HG02571 (cell line): ENCODE measurements around the gene BLVRB.

Source experiments
- ATAC-seq: cut with Tn5 transposase; IDR thresholded peaks from one replicate; pipeline ENCODE4 v1.9.1; 2021; ENCODE audit warnings: mild to moderate bottlenecking, moderate library complexity; ENCODE audit not compliant: unreplicated experiment

BLVRB gene

DNA sequence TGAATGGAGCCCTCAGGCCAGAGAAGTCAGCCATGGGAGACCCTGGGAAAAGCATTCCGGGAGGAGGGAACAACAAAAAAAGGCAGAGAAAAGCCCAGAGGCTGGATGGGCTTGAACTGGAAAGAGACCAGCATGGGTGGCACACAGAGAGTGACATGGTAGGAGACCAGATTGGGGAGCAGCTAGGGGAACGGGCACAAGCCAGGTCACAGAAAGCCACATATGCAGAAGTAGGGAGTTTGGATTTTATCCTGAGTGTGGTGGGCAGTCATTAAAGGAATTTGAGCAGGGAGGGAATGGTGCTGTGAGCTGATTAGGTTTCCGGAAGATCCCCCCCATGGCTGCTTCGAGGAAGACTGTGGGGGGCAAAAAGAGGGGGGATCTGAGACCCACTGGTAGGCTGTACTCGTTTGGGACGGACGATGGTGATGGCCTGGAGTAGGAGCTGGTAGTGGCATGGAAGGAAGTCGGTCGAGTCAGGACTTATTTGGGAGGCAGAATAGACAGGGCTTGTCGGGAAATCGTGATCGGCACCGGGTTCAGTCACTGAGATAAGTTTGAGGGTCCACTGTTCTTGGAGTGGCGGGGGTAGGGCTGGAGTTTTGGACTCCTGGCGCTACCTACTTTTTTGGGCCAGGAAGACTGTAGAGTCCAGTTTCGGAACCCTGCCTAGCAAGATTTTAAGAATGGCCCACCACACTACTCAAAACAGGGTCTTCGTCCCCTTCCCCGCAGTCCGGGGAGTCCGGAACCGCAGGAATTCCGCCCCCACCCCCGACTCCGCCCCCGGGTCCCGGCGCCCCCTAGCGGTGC is 40.7 kb downstream of the BLVRB start:
- ATAC-seq: no peak

GRCh38 chr19:40423938-40424337 is 41.6 kb downstream of the BLVRB start:
- no peak for ATAC-seq

- no peak for ATAC-seq
Measured at GRCh38 chr19:40422748-40423566, 42.6 kb downstream of the BLVRB start.

DNA sequence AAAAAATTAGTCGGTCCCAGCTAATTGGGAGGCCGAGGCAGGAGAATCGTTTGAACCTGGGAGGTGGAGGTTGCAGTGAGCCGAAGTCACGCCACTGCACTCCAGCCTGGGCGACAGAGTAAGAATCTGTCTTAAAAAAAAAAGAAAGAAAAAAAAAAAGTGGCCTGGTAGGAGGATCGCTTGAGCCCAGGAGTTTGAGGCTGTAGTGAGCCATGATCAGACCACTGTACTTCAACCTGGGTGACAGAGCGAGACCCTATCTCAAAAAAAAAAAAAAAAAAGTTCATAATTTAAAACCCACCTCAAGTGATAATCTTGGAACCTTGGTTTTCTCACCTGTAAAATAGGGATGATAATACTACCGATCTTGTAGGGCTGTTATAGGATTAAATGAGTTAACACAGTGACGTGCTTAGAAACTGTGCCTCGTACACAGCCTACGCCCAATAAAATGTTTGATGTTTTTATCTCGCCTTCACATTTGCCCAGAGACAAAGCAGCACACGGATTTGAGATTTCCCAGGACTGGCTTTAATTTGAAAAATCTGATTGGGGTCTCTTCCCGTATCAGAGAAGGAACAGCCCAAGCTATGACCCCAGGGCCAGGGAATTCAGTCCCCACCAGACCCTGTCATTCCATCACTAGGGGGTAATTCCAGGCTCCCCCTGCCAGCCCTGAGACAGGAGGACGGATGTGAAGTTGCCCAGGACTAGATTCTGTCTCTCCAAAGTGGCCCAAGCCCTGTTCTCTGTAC is 43.4 kb downstream of the BLVRB start:
- no peak for ATAC-seq

GRCh38 chr19:40420766-40421765 is 44.5 kb downstream of the BLVRB start:
- no peak for ATAC-seq

DNA sequence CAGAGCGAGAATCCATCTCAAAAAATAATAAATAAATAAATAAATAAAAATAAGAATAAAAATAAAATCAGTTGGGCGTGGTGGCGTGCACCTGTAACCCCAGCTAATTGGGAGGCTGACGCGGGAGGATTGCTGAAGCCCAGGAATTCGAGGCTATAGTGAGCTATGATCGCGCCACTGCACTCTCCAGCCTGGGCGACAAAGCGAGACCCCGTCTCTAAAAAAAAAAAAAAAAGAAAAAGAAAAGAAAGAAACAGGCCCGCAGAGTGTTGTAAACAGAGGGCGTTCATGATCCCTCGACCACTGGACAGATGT is 45.1 kb downstream of the BLVRB start:
- no peak for ATAC-seq

DNA sequence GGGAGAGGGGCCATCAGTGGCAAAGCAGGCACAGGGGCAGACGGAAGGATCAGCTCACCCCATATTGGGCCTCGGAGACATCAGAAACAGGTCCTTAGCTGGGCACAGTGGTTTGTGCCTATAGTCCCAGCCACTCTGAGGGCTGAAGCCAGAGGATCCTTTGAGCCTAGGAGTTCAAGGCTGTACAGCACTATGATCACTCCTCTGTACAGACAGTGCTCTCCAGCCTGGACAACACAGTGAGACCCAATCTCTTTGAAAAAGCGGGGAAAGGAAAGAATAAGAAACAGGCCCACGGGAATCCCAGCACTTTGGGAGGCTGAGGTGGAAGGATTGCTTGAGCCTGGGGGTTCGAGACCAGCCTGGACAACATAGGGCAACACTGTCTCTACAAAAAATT is 45.8 kb downstream of the BLVRB start:
- no peak for ATAC-seq

- no peak for ATAC-seq
Measured at GRCh38 chr19:40419066-40419612, 46.4 kb downstream of the BLVRB start.

DNA sequence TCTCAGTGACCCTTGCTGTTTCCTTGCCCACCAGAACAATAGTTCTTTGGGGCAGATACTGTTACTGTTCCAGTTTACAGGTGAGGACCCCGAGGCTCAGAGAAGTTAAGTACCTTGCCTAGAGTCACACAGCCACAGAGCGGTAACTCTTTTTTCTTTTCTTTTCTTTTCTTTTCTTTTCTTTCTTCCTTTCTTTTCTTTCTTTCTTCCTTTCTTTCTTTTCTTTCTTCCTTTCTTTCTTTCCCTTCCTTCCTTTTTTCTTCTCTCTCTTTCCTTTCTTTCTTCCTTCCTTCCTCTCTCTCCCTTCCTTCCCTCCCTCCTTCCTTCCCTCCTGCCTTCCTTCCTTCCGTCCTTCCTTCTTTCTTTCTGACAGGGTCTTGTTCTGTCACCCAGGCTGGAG is 47.5 kb downstream of the BLVRB start:
- no peak for ATAC-seq

DNA sequence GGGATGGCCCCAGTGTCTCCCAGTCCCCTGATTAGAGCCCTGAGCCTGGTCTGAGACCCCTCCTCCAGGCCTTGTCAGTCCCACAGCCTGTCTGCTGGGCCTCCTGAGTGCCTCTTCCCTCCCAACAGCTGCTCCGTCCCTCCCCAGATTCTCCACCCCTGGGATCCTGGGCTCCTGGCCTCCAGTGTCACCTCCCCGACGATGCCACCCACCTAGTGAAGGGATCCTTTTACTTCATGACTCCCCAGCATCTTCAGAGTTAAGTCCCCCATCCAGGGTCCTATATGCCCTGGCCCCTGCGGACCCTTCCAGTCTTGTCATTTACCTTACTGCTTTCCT is 47.9 kb downstream of the BLVRB start:
- no peak for ATAC-seq

DNA sequence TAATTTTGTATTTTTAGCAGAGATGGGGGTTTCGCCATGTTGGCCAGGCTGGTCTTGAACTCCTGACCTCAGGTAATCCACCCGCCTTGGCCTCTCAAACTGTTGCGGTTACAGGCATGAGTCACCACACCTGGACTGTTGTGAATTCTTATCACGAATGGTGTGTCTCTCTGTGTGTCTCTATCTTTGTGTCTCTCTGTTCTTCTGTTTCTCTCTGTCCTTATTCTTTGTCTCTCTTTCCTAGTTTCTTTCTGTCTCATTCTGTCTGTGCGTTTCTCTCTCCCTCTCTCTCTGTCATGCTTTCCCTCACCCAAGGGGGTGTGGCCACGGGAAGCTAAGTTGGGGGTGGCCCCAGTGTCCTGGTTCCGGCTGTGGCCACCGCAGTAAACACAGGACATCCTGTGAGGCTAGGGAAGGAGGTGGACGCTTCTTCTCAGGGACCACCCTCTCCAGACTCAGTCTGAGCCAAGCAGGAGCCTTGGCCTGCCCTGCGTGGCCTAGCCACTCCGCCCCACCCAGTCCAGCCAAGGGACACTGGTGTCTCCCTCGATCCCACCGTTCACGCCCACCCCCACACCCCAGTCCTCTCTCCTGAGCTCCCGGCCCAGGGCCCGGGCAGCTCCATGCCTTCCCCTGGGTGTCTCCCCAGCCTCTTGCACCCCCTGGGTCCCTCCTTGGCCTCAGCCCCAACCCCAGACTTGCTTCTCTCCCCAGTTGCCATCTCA is 48.5 kb downstream of the BLVRB start:
- no peak for ATAC-seq

DNA sequence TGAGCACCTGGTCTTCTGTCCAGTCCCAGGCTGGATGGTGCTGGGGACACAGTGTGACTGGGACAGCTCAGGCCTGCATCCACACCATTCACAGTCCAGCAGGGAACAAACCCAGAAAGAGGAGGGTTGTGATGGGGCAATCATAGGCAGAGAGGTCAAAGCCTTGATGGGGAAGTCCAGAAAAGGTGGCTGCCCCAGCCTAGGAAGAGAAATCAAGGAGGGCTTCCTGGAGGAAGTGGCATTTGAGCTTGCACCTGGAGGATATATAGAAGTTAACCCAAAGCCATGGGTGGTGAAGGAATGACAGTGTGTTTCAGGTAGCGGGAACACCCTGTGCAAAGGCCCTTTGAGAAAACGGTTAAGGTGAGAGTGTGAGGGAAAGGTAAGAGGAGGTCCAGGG is 49.8 kb downstream of the BLVRB start:
- ATAC-seq: no peak

DNA sequence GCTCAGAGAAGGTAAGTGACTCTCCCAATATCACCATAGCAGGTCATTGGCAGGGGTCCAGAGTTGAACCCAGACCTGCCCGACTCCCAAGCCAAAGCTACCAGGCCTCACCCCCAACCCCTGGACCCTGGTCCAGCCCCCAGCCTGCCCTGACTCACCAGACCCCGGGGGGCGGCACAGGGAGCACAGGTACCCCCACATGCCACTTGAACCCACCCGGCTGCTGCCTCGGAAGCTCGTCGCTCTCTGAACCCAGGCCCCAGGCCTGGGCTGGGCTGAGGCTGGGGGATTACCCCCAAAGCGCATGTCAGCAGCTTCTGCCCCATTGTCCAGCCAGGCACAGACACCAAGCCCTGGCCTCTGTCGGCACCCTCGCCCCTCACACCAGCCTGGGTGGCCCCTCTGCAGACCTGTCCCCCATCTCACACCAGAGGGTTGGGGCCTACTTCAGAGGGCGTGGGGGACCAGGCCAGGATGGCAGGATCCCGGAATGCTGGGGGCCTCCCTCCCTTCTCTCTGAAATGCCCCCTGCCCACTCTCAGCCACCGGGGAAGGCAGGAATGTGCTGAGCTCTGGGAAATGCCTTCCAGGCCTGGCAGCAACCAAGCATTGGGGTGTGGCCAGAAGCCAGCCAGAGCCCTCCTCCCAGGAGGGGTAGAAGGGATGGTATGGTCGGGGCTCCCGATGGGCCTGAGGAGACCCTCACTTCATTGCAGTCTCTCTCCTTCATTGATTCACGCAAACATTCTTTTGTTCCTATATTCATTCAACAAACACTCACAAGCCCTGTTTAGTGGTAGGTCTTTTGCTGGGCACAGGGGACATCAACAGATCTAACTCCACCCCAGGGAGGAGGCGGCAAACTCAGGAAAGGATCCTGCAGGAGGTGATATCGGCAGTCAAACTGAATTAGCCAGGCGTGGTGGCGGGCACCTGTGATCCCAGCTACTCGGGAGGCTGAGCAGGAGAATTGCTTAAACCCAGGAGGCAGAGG is 50.7 kb downstream of the BLVRB start:
- ATAC-seq: no peak

GRCh38 chr19:40413291-40413845 is 52.2 kb downstream of the BLVRB start, which contains the start of gene PRX:
Gene PRX (minus strand): TSS chr19:40413378. CDS start chr19:40407932, 5,446 bp downstream.
- no peak for ATAC-seq

- ATAC-seq: no peak
Measured at GRCh38 chr19:40412866-40413265, 52.7 kb downstream of the BLVRB start.

- no peak for ATAC-seq
Measured at GRCh38 chr19:40411958-40412499, 53.5 kb downstream of the BLVRB start.

DNA sequence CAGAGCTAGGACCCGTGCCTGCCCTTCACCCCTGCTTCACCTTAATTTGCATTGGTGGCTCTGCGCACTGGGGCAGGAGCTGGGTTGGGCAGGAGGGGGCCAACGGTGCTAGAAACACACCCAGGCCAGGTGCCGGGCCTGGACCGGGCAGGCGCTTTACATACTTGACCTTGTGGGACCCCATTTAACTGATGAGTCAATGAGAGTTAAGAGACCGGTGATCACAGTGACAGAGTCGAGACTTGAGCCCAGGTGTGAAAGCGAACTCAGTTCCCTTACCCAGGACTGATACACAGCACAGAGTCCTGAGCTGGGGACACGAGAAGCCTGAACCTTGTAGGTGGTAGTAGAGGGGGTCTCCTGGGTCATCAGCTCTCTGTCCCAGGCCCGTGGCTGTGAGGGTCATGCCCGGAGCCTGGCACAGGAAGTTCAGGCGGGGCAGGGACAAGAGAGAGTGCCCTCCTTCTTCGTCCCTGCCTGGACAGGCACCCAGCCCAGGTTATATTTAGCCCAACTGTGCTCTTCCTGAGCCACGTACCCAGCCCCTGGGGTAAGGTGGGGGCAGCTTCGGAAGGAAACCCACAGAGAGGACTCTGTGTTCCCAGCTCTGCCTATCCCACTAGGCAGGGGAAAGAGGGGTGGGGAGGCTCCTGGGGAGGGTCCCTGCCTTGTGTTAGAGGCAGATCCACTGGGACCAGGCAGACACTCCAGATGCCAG is 54.3 kb downstream of the BLVRB start:
- no peak for ATAC-seq
